H1 (cell line): ENCODE results near the gene AFF1. TPM values are rescaled to one million over a fixed set of nuclear protein-coding genes. Genes with fewer than 3 reads are reported as not detected.

Source experiments
- BRCA1 ChIP-seq: IDR thresholded peaks from 2 replicates; pipeline ENCODE4 v1.6.1; 2012; ENCODE audit warnings: low read depth, low read length, improper control_type of control experiment
- CHD1 ChIP-seq: IDR thresholded peaks from 2 replicates; pipeline ENCODE4 v1.6.1; 2012; ENCODE audit warnings: low read depth, low read length, improper control_type of control experiment
- EZH2 ChIP-seq: fragments of 200-600 bp; sonication (generic); IDR thresholded peaks from 2 replicates; pipeline ENCODE4 v1.7.1; 2012; ENCODE audit warnings: low read depth, mild to moderate bottlenecking, moderate library complexity, low read length, inconsistent platforms; ENCODE audit not compliant: severe bottlenecking
- HDAC6 ChIP-seq: IDR thresholded peaks from one replicate; pipeline ENCODE4 v1.7.1; 2012; ENCODE audit warnings: low read depth, mild to moderate bottlenecking, inconsistent platforms, low read length, moderate library complexity
- NANOG ChIP-seq: IDR thresholded peaks from 2 replicates; pipeline ENCODE4 v1.6.1; 2011; ENCODE audit warnings: low read length, low read depth, mild to moderate bottlenecking, inconsistent platforms; ENCODE audit not compliant: insufficient read depth, poor library complexity, severe bottlenecking
- RXRA ChIP-seq: IDR thresholded peaks from 2 replicates; pipeline ENCODE4 v1.6.1; 2011; ENCODE audit warnings: low read depth, mild to moderate bottlenecking, low read length, moderate library complexity; ENCODE audit not compliant: insufficient read depth
- SP4 ChIP-seq: IDR thresholded peaks from 2 replicates; pipeline ENCODE4 v1.6.1; 2012; ENCODE audit warnings: low read length, inconsistent platforms
- SRF ChIP-seq: IDR thresholded peaks from 2 replicates; pipeline ENCODE4 v1.6.1; 2011; ENCODE audit warnings: mild to moderate bottlenecking, low read depth, low read length, moderate library complexity
- TCF12 ChIP-seq: IDR thresholded peaks from 2 replicates; pipeline ENCODE4 v1.6.1; 2011; ENCODE audit warnings: low read depth, mild to moderate bottlenecking, low read length
- TEAD4 ChIP-seq: IDR thresholded peaks from 2 replicates; pipeline ENCODE4 v1.6.1; 2012; ENCODE audit warnings: low read depth, low read length, inconsistent platforms, mixed read lengths
- polyA plus RNA-seq, 7 experiments: library from polyadenylated mRNA; depleted of rRNA in 3 of 7; stranded (reverse) in 5 of 7; unstranded in 2 of 7; fragments of >200 nt in 5 of 7; fragments of 200-250 nt in 2 of 7; gene quantifications; 1 replicate in 5 of 7; 2 replicates in 1 of 7; 4 replicates in 1 of 7; pipeline versions ENCODE4 v1.2.1 to v1.2.3, GENCODE V29; 2011 to 2013; ENCODE audit warnings: missing spikeins in 2 of 7, mixed read lengths in 2 of 7
- total RNA-seq: library from RNA; stranded (reverse); fragmentation: NEBNext Ultra II Directional; extraction: Animal tissue kit (Norgen Biotek cat#: 25700); gene quantifications from 2 replicates; pipeline ENCODE4 v1.2.1, GENCODE V29; 2021
- TF ChIP-seq, protein P1 (sequence below): fragments of 300-600 bp; sonication (generic); IDR thresholded peaks from 2 replicates; pipeline ENCODE4 v1.7.1; 2012; ENCODE audit warnings: low read length, moderate library complexity, mild to moderate bottlenecking, inconsistent platforms; ENCODE audit not compliant: insufficient replicate concordance
- TF ChIP-seq, protein P2 (sequence below): IDR thresholded peaks from 2 replicates; pipeline ENCODE4 v1.6.1; 2012; ENCODE audit warnings: inconsistent platforms

Gene AFF1
- total and polyA plus RNA-seq, 2 of the 8 experiments (the other 6 are each of a cell fraction or from before 2014, with no cell fraction given), result 14.8 to 85.5 TPM

DNA sequence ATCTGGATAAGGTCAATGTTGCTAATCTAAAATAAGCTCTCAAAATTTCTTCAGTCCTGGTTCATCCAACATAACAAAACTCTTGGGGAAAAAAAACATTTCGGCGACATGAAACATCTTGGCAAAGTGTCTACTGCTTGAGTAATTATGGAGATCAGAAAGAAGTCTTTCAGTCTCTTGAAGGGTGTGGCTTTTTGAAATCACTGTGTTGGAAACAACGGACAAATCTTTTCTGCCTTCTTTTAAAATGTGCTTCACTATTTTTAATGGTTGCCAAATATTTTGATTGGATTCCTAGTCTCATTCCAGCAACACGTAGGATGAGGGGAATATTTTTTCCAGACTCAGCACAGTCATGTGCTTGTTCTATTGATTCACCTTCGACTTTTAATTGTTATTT is 147.0 kb downstream of the AFF1 start (continued):
- TF ChIP-seq, protein P1, sequence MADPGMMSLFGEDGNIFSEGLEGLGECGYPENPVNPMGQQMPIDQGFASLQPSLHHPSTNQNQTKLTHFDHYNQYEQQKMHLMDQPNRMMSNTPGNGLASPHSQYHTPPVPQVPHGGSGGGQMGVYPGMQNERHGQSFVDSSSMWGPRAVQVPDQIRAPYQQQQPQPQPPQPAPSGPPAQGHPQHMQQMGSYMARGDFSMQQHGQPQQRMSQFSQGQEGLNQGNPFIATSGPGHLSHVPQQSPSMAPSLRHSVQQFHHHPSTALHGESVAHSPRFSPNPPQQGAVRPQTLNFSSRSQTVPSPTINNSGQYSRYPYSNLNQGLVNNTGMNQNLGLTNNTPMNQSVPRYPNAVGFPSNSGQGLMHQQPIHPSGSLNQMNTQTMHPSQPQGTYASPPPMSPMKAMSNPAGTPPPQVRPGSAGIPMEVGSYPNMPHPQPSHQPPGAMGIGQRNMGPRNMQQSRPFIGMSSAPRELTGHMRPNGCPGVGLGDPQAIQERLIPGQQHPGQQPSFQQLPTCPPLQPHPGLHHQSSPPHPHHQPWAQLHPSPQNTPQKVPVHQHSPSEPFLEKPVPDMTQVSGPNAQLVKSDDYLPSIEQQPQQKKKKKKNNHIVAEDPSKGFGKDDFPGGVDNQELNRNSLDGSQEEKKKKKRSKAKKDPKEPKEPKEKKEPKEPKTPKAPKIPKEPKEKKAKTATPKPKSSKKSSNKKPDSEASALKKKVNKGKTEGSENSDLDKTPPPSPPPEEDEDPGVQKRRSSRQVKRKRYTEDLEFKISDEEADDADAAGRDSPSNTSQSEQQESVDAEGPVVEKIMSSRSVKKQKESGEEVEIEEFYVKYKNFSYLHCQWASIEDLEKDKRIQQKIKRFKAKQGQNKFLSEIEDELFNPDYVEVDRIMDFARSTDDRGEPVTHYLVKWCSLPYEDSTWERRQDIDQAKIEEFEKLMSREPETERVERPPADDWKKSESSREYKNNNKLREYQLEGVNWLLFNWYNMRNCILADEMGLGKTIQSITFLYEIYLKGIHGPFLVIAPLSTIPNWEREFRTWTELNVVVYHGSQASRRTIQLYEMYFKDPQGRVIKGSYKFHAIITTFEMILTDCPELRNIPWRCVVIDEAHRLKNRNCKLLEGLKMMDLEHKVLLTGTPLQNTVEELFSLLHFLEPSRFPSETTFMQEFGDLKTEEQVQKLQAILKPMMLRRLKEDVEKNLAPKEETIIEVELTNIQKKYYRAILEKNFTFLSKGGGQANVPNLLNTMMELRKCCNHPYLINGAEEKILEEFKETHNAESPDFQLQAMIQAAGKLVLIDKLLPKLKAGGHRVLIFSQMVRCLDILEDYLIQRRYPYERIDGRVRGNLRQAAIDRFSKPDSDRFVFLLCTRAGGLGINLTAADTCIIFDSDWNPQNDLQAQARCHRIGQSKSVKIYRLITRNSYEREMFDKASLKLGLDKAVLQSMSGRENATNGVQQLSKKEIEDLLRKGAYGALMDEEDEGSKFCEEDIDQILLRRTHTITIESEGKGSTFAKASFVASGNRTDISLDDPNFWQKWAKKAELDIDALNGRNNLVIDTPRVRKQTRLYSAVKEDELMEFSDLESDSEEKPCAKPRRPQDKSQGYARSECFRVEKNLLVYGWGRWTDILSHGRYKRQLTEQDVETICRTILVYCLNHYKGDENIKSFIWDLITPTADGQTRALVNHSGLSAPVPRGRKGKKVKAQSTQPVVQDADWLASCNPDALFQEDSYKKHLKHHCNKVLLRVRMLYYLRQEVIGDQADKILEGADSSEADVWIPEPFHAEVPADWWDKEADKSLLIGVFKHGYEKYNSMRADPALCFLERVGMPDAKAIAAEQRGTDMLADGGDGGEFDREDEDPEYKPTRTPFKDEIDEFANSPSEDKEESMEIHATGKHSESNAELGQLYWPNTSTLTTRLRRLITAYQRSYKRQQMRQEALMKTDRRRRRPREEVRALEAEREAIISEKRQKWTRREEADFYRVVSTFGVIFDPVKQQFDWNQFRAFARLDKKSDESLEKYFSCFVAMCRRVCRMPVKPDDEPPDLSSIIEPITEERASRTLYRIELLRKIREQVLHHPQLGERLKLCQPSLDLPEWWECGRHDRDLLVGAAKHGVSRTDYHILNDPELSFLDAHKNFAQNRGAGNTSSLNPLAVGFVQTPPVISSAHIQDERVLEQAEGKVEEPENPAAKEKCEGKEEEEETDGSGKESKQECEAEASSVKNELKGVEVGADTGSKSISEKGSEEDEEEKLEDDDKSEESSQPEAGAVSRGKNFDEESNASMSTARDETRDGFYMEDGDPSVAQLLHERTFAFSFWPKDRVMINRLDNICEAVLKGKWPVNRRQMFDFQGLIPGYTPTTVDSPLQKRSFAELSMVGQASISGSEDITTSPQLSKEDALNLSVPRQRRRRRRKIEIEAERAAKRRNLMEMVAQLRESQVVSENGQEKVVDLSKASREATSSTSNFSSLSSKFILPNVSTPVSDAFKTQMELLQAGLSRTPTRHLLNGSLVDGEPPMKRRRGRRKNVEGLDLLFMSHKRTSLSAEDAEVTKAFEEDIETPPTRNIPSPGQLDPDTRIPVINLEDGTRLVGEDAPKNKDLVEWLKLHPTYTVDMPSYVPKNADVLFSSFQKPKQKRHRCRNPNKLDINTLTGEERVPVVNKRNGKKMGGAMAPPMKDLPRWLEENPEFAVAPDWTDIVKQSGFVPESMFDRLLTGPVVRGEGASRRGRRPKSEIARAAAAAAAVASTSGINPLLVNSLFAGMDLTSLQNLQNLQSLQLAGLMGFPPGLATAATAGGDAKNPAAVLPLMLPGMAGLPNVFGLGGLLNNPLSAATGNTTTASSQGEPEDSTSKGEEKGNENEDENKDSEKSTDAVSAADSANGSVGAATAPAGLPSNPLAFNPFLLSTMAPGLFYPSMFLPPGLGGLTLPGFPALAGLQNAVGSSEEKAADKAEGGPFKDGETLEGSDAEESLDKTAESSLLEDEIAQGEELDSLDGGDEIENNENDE, result no peak
- TF ChIP-seq SRF (no peak), TCF12 (no peak), BRCA1 (no peak), NANOG (no peak), EZH2 (no peak), RXRA (no peak), SP4 (no peak), CHD1 (no peak), HDAC6 (no peak), TEAD4 (no peak)
- TF ChIP-seq, protein P2, sequence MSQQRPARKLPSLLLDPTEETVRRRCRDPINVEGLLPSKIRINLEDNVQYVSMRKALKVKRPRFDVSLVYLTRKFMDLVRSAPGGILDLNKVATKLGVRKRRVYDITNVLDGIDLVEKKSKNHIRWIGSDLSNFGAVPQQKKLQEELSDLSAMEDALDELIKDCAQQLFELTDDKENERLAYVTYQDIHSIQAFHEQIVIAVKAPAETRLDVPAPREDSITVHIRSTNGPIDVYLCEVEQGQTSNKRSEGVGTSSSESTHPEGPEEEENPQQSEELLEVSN, result no peak
